LNCAP (cell line): Measurements from ENCODE around the gene NKAIN2.

Experiments
- TF ChIP-seq, protein P1 (sequence below): fragments of 450-650 bp; IDR thresholded peaks from 2 replicates; pipeline ENCODE4 v1.5.1; 2017; ENCODE audit warnings: mild to moderate bottlenecking

NKAIN2 gene

DNA sequence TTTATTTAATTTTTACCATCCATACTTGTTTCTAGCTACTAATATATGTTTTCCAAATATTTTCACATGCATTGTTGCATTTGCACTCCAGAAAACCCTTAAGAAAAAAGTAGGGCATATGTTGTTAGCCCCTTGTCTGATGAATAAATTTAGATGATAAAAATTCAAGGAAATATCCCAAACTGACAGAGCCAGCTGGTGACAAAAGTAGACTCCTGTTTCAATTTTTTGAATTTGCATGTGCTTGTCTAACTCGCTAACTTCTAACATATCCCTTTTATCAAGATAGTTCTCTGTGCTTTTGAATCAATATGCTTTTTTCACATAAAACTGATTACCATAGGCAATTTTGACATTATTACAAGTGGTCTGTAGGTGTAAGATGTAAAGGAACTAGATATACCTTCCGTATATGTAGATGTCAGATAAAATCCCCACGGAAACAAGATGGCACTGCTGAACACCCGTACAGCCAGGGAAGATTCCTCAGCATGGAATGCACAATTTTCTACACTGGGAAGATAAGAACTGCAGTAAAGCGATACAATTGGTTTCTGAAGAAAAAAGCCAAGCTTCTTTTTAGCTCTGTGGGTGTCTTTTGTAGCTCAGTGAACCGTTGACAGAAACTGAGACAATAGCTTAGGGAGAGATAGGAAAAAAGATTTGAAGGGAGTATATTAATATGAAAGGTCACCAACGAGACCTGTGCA is 721.0 kb downstream of the NKAIN2 start:
- TF ChIP-seq, protein P1, sequence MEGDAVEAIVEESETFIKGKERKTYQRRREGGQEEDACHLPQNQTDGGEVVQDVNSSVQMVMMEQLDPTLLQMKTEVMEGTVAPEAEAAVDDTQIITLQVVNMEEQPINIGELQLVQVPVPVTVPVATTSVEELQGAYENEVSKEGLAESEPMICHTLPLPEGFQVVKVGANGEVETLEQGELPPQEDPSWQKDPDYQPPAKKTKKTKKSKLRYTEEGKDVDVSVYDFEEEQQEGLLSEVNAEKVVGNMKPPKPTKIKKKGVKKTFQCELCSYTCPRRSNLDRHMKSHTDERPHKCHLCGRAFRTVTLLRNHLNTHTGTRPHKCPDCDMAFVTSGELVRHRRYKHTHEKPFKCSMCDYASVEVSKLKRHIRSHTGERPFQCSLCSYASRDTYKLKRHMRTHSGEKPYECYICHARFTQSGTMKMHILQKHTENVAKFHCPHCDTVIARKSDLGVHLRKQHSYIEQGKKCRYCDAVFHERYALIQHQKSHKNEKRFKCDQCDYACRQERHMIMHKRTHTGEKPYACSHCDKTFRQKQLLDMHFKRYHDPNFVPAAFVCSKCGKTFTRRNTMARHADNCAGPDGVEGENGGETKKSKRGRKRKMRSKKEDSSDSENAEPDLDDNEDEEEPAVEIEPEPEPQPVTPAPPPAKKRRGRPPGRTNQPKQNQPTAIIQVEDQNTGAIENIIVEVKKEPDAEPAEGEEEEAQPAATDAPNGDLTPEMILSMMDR = no peak

DNA sequence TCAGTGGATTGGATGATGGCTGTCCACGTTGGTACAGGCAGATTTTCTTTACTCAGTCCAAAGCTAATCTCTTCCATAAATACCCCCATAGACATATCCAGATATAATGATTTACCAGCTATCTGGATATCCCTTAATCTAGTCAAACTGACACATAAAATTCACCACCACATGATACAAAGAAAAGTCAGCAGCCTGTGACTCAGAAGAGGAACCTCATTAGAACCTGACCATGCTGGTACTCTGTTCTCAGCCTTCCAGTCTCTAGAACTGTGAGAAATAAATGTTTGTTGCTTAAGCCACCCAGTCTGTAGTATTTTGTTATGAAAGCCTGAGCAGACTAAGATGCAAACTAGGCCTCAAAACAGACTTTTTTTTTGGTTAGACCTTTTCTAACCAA is 727.3 kb downstream of the NKAIN2 start:
- TF ChIP-seq, protein P1 = no peak

DNA sequence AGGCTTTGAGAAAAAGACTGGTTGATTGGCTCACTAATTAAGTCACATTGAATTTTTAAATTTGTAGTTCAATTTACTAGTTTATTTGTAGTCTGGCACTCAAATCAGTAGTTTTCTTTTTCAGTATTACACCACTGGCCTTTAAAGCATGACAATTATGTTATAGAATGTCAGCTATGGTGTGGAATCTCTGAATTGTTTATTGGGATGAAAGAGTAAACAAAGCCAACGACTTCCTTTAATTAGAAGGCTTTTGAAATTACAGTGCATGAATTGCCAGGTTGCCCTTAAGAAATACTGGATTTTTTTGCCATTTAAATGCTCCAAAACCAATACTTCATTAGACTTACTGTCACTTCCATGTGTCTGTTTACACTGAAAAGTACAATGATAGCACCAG is 731.6 kb downstream of the NKAIN2 start:
- TF ChIP-seq, protein P1 = no peak

DNA sequence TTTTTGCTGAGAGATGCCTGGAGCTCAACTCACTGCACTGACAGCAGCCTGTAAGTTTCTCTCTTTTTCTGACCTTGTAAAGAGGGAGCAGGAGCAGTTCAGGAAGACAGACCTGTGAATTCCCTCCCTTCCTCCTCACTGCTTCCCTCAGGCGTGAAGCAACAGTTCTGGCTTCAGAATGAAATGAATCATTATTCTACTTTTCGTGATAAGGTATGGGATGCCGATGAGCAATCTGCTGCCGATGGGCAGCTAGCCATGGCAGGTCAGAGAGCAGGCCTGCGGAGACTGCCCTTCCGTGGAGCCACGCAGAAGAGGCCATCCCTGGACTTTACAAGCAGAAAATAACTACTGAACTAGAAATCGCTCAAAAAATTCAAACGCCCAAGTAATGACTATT is 732.1 kb downstream of the NKAIN2 start:
- TF ChIP-seq, protein P1 = no peak

DNA sequence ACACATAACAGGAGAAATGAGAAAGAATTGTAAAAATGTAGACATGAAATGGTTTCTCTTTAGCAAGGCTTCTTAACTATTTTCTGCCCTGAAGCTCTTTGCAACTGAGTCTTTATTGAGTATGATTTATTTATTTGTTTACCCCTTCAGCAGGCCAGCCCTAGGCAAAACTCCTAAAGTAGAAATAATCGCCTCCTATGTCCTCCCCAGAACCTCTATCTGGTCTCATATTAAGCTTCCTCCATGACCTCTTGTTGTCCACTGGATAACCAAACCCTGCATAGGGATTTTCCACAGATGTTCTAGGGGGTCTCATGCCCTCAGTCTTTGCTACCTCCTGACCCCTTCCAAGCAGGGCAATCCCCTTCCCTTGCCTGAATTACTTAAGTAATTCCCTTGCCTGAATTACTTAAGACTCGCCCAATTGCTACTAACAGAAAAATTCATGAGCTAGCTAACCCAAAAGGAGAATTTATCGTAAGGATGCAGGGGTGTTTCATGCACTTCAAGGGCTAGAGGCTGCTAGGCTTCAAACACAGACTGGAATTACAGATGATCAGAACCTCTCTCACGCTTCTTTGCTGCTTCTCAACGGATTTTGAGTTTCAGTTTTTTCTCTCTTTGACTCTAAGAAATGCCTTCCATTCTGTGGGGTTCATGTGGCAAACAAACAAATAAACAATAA is 732.6 kb downstream of the NKAIN2 start:
- TF ChIP-seq, protein P1 = no peak

DNA sequence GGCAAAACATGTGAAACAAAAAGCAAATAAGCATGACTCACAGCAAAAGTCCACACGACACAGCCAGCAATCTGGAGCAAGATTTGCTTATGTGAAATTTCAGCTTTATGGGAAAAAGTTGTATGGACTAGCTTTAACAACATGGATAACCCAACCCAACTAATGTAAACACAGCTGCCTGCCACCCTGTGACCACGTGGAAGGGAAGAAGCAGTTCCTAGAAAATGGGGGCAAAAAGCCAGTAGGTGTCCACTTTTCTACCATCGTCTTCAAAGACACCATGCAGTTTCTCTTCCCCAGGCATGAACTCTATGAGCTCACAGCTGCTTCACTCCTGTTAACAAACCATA is 733.2 kb downstream of the NKAIN2 start:
- TF ChIP-seq, protein P1 = no peak

DNA sequence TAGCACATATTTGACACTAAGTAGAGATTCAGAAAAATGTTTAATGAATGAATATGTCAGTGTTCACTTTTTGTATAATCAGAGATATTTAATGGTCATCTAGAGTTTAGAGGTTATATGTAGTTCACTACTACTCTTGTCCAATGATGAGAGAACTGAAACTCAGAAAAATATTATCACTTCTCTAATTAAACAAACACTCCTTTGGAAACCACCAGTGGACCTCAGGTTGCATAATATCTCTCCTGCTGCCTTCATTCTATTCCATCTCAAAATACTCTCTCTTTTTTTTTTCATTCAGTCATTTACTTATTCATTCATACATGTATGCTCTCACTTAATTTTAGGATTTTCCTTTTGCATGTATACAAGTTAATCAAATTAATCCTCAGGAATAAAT is 735.4 kb downstream of the NKAIN2 start:
- TF ChIP-seq, protein P1 = no peak
